Hematopoietic multipotent progenitor cell treated with erythropoietin and hydrocortisone succinate and interleukin-3 and kit ligand, for 15 days (in vitro differentiated cells): ENCODE data around the gene CNOT4.
"Not testable (repeated sequence)": the region's sequence is repeated elsewhere in the genome, so short reads cannot be mapped to it uniquely, and the experiment has no call there.

Source experiments
- DNase-seq: peaks from one replicate; pipeline ENCODE4 v3.0.0-alpha.2; 2015; ENCODE audit warnings: low spot score

The CNOT4 gene

DNA sequence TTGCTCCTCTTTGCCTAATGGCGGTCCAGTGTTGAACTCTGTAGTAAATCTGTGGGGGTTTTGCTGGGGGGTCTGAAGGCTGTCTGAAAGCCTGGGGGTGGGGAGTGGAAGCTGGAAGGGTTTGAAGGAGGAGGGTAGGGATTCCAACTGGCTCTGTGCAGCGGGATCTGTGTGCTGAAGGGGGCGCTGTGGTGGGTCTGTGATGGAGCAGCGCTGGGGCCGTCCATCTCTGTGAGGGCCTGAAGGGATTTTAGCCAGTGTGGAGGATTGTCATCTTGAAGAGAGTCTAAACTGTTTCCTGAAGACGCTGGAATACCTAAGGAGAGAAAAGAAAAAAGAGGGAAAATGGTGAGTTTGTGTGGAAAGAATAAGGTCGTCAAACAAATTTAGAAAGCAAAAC is 147.0 kb downstream of the CNOT4 start:
- DNase-seq = no peak

GRCh38 chr7:135361788-135362187 is 148.1 kb downstream of the CNOT4 start:
- DNase-seq = no peak

- no peak for DNase-seq
These were observed 150.3 kb downstream of the CNOT4 start for GRCh38 chr7:135359615-135360014.

- DNase-seq = no peak
These were observed 154.4 kb downstream of the CNOT4 start for GRCh38 chr7:135355377-135356048.

GRCh38 chr7:135353832-135354231 is 156.1 kb downstream of the CNOT4 start:
- no peak for DNase-seq

GRCh38 chr7:135352285-135352684 is 157.6 kb downstream of the CNOT4 start:
- DNase-seq = no peak

DNA sequence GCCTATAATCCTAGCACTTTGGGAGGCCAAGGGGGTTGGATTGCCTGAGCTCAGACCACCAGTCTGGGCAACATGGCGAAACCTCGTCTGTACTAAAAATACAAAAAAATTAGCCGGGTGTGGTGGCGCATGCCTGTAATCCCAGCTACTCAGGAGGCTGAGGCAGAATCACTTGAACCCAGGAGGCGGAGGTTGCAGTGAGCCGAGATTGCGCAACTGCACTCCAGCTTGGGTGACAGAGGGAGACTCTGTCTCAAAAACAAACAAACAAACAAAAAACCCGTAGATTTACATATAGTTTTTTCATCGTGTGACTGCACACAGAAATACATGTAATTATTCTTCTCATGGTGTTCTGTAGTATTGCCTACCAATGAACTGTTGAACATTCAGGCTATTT is 158.8 kb downstream of the CNOT4 start:
- not testable (repeated sequence) for DNase-seq

- no peak for DNase-seq
These were observed 160.2 kb downstream of the CNOT4 start for GRCh38 chr7:135349746-135350145.

- DNase-seq = no peak
These were observed 161.4 kb downstream of the CNOT4 start for GRCh38 chr7:135348493-135348892.

- DNase-seq = no peak
These were observed 166.5 kb downstream of the CNOT4 start for GRCh38 chr7:135343361-135343760.

GRCh38 chr7:135342887-135343286 is 167.0 kb downstream of the CNOT4 start:
- no peak for DNase-seq

DNA sequence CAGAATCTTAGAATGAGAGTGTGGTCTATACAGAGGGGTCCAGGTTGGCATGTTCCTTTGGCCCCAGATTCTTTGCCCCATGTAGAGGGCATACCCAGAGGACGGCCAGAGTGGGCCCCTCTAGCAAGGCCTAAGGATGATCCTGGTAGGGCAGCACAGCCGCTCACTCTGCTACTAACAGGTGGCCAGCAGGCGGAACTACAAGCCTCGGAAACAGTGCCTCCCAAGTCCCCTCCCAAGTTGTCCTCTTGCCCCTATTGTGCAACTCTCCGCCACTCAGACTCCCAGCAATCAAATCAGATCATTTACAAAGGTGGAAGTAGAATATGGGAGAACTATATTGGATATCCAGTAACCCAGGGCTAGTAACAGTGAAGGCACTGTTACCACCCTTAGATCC is 168.9 kb downstream of the CNOT4 start:
- no peak for DNase-seq

DNA sequence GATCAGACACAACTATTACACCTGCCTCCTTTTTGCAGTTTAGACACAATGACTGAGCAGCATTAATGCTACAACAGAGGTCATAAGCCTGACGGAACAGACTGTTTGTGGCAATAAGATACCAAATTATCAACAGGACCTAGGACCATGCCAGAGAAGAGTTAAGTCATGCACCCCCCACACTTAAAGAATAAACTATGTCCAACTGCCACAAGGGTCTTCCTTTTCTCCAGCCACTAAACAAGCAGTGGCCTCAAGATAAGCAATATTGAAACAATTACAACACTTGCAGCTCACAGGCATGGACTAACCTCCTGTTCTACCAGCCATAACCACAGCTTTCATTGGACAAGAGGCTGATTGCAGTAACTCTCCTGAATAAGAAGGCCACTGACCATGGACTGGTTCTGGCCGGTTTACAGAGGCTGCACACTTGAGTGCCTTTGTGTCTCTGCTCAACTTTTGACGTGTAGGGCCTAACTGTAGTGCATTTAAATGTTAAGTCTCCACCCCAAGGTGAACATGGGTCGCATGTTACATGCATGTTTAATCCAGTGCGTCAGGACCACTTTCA is 171.8 kb downstream of the CNOT4 start:
- no peak for DNase-seq

- no peak for DNase-seq
These were observed 172.4 kb downstream of the CNOT4 start for GRCh38 chr7:135337506-135337905.

DNA sequence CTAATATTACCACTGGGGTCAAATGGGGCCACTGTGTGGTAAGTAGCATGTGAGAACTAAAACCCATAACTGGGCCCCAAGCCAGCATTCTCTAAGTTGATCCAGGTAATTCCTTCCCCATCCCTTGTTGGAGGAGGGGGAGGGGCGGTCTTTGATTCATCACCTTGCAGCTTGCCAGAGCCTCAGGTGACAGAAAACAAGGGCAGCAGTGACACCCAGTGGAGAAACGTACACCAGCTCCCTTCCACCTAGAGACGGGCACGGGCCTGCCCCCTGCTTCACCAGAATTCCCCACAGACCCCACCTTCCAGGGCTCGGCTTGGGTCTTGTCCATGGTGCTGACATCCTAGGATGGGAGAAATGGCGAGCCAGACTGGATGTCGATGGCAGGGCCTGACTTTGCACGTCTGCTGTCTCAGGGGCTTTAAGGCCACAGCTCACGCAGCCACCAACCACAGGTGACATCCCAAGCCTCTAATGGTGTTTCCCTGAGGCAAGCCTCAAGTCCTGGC is 174.2 kb downstream of the CNOT4 start:
- no peak for DNase-seq

- DNase-seq = no peak
These were observed 174.9 kb downstream of the CNOT4 start for GRCh38 chr7:135334830-135335543.

GRCh38 chr7:135333946-135334345 is 176.0 kb downstream of the CNOT4 start:
- DNase-seq = no peak

DNA sequence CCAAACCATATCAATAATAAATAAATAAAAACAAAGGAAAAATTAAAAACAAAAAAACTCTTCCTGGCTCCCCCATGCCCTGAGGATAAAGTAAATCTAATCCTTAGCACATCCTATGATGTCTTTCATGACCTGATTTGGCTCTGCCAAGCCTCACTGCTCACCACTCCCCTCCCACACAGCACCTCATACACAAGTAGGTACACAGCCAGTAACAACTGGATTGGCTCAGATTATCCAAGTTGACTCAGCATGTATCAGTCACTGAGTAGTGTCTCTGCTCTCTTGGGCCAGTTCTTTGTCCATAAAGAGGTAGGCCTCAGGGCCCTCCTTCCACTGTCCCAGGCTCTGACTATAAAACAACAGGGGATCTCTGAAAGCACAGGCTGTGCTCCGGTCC is 176.7 kb downstream of the CNOT4 start:
- no peak for DNase-seq

DNA sequence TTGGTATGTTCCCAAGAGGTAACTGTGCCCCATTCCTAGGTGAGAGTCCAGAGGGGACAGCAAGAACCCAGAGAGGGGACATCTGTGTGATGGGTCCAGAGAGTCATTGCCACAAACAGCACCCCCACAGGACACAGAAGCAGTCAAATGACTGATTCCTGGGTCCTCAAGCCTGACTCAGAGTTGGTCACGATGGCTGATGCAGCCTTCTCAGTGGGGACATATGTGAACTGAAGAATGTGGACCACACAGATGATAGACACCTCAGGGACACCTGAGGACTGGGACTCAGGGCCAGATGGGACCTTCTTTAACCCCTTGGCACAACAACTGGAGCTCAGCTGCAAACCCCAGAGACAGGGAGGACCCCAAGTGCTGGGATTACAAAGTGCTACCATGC is 179.8 kb downstream of the CNOT4 start:
- DNase-seq = no peak

- DNase-seq = no peak
These were observed 181.4 kb downstream of the CNOT4 start for GRCh38 chr7:135328526-135328925.

DNA sequence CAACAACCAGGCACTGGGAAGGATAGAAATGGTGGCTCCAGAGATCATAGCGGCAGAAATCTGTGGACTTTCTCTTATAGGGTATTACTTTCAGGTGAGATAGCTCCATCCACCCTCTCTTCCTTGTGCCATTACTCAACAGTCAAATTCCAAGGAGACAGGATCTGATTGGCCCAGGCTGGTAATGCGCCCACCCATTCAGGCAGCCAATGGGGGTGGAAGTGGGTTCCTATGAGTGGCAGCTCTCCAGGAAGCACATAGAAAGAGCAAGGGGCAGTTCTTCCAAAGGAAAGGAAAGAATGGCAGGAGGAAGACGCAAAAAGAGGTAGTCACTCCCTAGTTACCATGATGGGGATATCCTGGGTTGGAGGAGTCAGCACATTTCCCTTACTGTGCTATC is 181.8 kb downstream of the CNOT4 start:
- no peak for DNase-seq

- DNase-seq = no peak
These were observed 182.4 kb downstream of the CNOT4 start for GRCh38 chr7:135327458-135327857.

DNA sequence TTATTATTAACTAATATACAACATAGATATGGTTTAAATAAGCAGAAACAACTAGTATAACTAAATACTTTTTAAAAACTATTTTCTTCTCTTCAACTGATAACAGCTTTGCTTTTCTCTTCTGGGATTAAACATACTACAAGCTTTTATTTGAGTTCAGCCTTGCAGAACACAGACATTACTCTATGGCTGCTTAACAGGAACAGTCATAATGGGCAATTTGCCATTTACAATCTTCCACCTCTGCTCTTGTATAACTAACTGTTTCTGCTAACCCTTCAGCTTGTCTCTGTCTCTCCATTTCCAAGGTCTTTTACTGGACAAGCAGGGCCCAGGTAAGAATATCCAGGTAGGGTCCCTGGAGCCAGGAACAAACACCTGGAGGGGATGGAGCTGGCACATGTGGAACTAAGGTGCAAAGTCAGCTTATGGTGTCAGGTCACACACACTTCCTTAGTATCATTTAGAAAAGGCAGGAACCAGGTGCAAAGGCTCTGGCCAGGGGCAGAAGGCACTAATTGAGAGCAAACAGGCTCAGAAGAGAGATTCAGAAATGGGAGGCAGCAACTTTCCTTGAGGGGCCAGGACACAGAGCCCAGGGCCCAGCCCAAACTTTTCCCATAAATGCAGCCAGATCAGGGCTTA is 183.1 kb downstream of the CNOT4 start:
- DNase-seq = no peak
